ENCODE data around the gene B9D1.

GRCh38 chr17:19378416-19379360 is 16.2 kb upstream of the B9D1 start, which contains the start of gene MAPK7:
- TF ChIP-seq, protein P1, sequence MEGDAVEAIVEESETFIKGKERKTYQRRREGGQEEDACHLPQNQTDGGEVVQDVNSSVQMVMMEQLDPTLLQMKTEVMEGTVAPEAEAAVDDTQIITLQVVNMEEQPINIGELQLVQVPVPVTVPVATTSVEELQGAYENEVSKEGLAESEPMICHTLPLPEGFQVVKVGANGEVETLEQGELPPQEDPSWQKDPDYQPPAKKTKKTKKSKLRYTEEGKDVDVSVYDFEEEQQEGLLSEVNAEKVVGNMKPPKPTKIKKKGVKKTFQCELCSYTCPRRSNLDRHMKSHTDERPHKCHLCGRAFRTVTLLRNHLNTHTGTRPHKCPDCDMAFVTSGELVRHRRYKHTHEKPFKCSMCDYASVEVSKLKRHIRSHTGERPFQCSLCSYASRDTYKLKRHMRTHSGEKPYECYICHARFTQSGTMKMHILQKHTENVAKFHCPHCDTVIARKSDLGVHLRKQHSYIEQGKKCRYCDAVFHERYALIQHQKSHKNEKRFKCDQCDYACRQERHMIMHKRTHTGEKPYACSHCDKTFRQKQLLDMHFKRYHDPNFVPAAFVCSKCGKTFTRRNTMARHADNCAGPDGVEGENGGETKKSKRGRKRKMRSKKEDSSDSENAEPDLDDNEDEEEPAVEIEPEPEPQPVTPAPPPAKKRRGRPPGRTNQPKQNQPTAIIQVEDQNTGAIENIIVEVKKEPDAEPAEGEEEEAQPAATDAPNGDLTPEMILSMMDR (IDR thresholded peaks at IDR 0.05; ENCODE audit: insufficient read depth, low read length, poor library complexity, severe bottlenecking), result no peak
- no peak for TF ChIP-seq EZH2phosphoT487 (conservative IDR thresholded peaks at IDR 0.05; ENCODE audit: low read length)

Data from SU-DHL-6 (cell line).